ENCODE data around the gene DDX39A.
"Not testable (repeated sequence)": the region's sequence is repeated elsewhere in the genome, so short reads cannot be mapped to it uniquely, and the experiment has no call there.

The DDX39A gene

GRCh38 chr19:14366529-14366928 is 52.6 kb downstream of the DDX39A start:
- TF ChIP-seq CTCF (conservative IDR thresholded peaks at IDR 0.05; ENCODE audit: low read depth, low read length), result no peak
- no peak overlapping the region for H3K4me3 ChIP-seq (ENCODE audit: low read length)
- DNase-seq (ENCODE audit: low read depth), result peak; percentile 82

- not testable (repeated sequence) for H3K4me3 ChIP-seq (ENCODE audit: low read length)
Observed at GRCh38 chr19:14364098-14364443, 55.1 kb downstream of the DDX39A start.

GRCh38 chr19:14363183-14364097 is 55.7 kb downstream of the DDX39A start:
- TF ChIP-seq CTCF (conservative IDR thresholded peaks at IDR 0.05; ENCODE audit: low read depth, low read length), result no peak
- DNase-seq (ENCODE audit: low read depth), result no peak
- peak overlapping the region; percentile 29 for H3K4me3 ChIP-seq (ENCODE audit: low read length)

More at GRCh38 chr19:14364098-14364443, 55.1 kb downstream of the DDX39A start:
- DNase-seq (ENCODE audit: low read depth), result not testable (repeated sequence)

GRCh38 chr19:14361824-14362223 is 57.3 kb downstream of the DDX39A start:
- no peak for DNase-seq (ENCODE audit: low read depth)

More at GRCh38 chr19:14361824-14362223, 57.3 kb downstream of the DDX39A start:
- H3K4me3 ChIP-seq (ENCODE audit: low read length), result no peak overlapping the region
- no peak for TF ChIP-seq CTCF (conservative IDR thresholded peaks at IDR 0.05; ENCODE audit: low read depth, low read length)

Measured in retinal pigment epithelial cell (primary cell).